ENCODE data around the gene ZSCAN21. TPM values are rescaled to one million over a fixed set of nuclear protein-coding genes. Genes with fewer than 3 reads are reported as not detected.

Gene ZSCAN21
- total RNA-seq, 1 experiment from 2014 or later = 7.3 TPM

Small RNA genes lying within 50 kb of the gene (microRNA-seq; reads per million reads assigned to microRNA genes)
- gene MIR106B (ENCODE audit: unreplicated experiment) = 3,142 reads per million, percentile 90 among the genes with 10 or more reads in this experiment
- gene MIR25 (ENCODE audit: unreplicated experiment) = 441 reads per million, percentile 79 among the genes with 10 or more reads in this experiment
- 6,445 reads per million, percentile 94 among the genes with 10 or more reads in this experiment for gene MIR93 (ENCODE audit: unreplicated experiment)

Other genes starting within 250 kb of the ZSCAN21 start
- gene CYP3A43, start 221.8 kb upstream of the ZSCAN21 start, total RNA-seq (2014; rRNA removed) = not detected in 2 replicates
- gene OR2AE1, start 172.7 kb upstream of the ZSCAN21 start, total RNA-seq (2014; rRNA removed) = 0.18 TPM in 1 of 2 replicates, not detected in the other
- 11.1 and 13.9 TPM in 2 replicates for gene TRIM4, start 130.2 kb upstream of the ZSCAN21 start, total RNA-seq (2014; rRNA removed)
- gene GJC3, start 120.2 kb upstream of the ZSCAN21 start, total RNA-seq (2014; rRNA removed) = 0.18 TPM in 1 of 2 replicates, not detected in the other
- 0.18 TPM in 1 of 2 replicates, not detected in the other for gene AZGP1, start 73.7 kb upstream of the ZSCAN21 start, total RNA-seq (2014; rRNA removed)
- 13.6 and 13.9 TPM in 2 replicates for gene ZKSCAN1, start 34.2 kb upstream of the ZSCAN21 start, total RNA-seq (2014; rRNA removed)
- gene ZNF3, start 31.9 kb downstream of the ZSCAN21 start, total RNA-seq (2014; rRNA removed) = 16.5 and 18.0 TPM in 2 replicates
- 95.7 and 110 TPM in 2 replicates for gene COPS6, start 39.2 kb downstream of the ZSCAN21 start, total RNA-seq (2014; rRNA removed)
- 208 and 226 TPM in 2 replicates for gene MCM7, start 51.6 kb downstream of the ZSCAN21 start, total RNA-seq (2014; rRNA removed)
- 17.9 and 23.9 TPM in 2 replicates for gene AP4M1, start 51.9 kb downstream of the ZSCAN21 start, total RNA-seq (2014; rRNA removed)
- 51.4 and 58.6 TPM in 2 replicates for gene TAF6, start 69.6 kb downstream of the ZSCAN21 start, total RNA-seq (2014; rRNA removed)
- 7.5 and 11.6 TPM in 2 replicates for gene CNPY4, start 69.9 kb downstream of the ZSCAN21 start, total RNA-seq (2014; rRNA removed)
- 2.7 and 4.3 TPM in 2 replicates for gene MBLAC1, start 77.2 kb downstream of the ZSCAN21 start, total RNA-seq (2014; rRNA removed)
- 107 and 146 TPM in 2 replicates for gene LAMTOR4, start 99.1 kb downstream of the ZSCAN21 start, total RNA-seq (2014; rRNA removed)
- 19.2 and 20.3 TPM in 2 replicates for gene TRAPPC14, start 108.9 kb downstream of the ZSCAN21 start, total RNA-seq (2014; rRNA removed)
- gene GAL3ST4, start 118.8 kb downstream of the ZSCAN21 start, total RNA-seq (2014; rRNA removed) = 0.23 and 1.1 TPM in 2 replicates
- 1.6 and 2.3 TPM in 2 replicates for gene GPC2, start 127.6 kb downstream of the ZSCAN21 start, total RNA-seq (2014; rRNA removed)
- 0.07 and 1.2 TPM in 2 replicates for gene STAG3, start 128.1 kb downstream of the ZSCAN21 start, total RNA-seq (2014; rRNA removed)
- not detected in 2 replicates for gene PVRIG, start 170.2 kb downstream of the ZSCAN21 start, total RNA-seq (2014; rRNA removed)